Breast epithelium (tissue), 3 donors: ENCODE results near the gene KCTD2.

Experiments used
- CTCF ChIP-seq, 3 donors: fragments of 450-650 bp; IDR thresholded peaks; one replicate each; pipeline ENCODE4 v1.5.1; 2016 to 2017; ENCODE audit warnings: antibody characterized with exemption in 3 of 3, mild to moderate bottlenecking in 3 of 3, moderate library complexity in 3 of 3
- POLR2A ChIP-seq: fragments of 450-650 bp; IDR thresholded peaks from one replicate; pipeline ENCODE4 v1.6.1; 2016; ENCODE audit warnings: antibody characterized with exemption, mild to moderate bottlenecking, moderate library complexity

GRCh38 chr17:75061055-75061438, 14.0 kb downstream of the KCTD2 start:
- TF ChIP-seq CTCF (IDR thresholded peaks at IDR 0.05) = no peak
- no peak for TF ChIP-seq POLR2A
